LNCaP clone FGC (cell line): ENCODE data around the gene TEDC2.

ENCODE experiments used
- DNase-seq: peaks from one replicate; pipeline ENCODE4 v3.0.0-alpha.2; 2011; ENCODE audit warnings: low read depth
- H3K4me3 ChIP-seq: 2 replicates; pipeline ENCODE4 v1.5.1; 2011; ENCODE audit warnings: mild to moderate bottlenecking, low read depth, low read length, control low read depth
- CTCF ChIP-seq: IDR thresholded peaks from 2 replicates; pipeline ENCODE4 v1.5.1; 2012; ENCODE audit warnings: mild to moderate bottlenecking; ENCODE audit not compliant: control insufficient read depth, insufficient read depth; ENCODE audit errors: extremely low read depth

The TEDC2 gene

GRCh38 chr16:2494616-2495015, 34.7 kb downstream of the TEDC2 start:
- no peak for DNase-seq
- TF ChIP-seq CTCF: no peak
- H3K4me3 ChIP-seq: no peak overlapping the region

- TF ChIP-seq CTCF: no peak
- H3K4me3 ChIP-seq: no peak overlapping the region
- no peak for DNase-seq
Measured at GRCh38 chr16:2495041-2495440, 35.1 kb downstream of the TEDC2 start.

- H3K4me3 ChIP-seq: no peak overlapping the region
- no peak for TF ChIP-seq CTCF
- no peak for DNase-seq
Measured at GRCh38 chr16:2496223-2497115, 36.6 kb downstream of the TEDC2 start.

- H3K4me3 ChIP-seq: 0 out of 2 replicates have a peak overlapping the region, but pooled peaks have one; percentile 2
- DNase-seq: peak; percentile 46
- TF ChIP-seq CTCF: 0 out of 2 replicates have a peak, but pooled peaks have one; percentile 19
Measured at GRCh38 chr16:2497116-2497630, 37.3 kb downstream of the TEDC2 start.

GRCh38 chr16:2497695-2498484, 38.0 kb downstream of the TEDC2 start:
- H3K4me3 ChIP-seq: no peak overlapping the region
- no peak for TF ChIP-seq CTCF
- DNase-seq: no peak

- DNase-seq: peak; percentile 85
- no peak overlapping the region for H3K4me3 ChIP-seq
- TF ChIP-seq CTCF: no peak
Measured at GRCh38 chr16:2498531-2499253, 38.8 kb downstream of the TEDC2 start.
